ENCODE data around the gene LAPTM4A.

LAPTM4A gene

DNA sequence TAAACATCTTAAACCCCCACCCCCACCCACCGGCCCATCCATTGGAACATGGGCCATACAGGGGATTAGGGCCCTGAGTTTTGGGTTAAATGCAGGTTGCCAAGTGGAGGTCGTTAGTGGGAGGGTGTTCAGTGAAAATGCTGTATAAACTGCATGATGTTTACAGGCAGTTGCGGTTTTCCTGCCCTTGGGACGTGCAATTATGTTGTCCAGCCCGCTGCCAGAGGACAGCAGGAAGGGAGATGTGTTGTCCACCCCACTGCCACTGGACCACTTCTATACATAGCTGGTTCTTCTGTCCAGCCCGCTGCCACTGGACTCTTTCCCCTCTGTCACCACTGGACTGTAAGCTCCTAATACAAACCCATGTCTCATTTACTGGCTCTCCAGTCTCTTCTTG is 2.7 kb upstream of the LAPTM4A start:
- ChIA-PET POLR2A (ENCODE audit: low non-redundant PET) (no interaction called here), CTCF (interaction anchor here (0.9 kb wide), 1 partner anchor 791 kb away, joined by 3 read pairs; no protein-coding TSS in a partner anchor)
- H3K27ac ChIP-seq: 0 out of 2 replicates have a peak overlapping the region, but pooled peaks have one; percentile 74
- no peak for DNase-seq (ENCODE audit: low spot score)
- TF ChIP-seq, protein P1, sequence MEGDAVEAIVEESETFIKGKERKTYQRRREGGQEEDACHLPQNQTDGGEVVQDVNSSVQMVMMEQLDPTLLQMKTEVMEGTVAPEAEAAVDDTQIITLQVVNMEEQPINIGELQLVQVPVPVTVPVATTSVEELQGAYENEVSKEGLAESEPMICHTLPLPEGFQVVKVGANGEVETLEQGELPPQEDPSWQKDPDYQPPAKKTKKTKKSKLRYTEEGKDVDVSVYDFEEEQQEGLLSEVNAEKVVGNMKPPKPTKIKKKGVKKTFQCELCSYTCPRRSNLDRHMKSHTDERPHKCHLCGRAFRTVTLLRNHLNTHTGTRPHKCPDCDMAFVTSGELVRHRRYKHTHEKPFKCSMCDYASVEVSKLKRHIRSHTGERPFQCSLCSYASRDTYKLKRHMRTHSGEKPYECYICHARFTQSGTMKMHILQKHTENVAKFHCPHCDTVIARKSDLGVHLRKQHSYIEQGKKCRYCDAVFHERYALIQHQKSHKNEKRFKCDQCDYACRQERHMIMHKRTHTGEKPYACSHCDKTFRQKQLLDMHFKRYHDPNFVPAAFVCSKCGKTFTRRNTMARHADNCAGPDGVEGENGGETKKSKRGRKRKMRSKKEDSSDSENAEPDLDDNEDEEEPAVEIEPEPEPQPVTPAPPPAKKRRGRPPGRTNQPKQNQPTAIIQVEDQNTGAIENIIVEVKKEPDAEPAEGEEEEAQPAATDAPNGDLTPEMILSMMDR (conservative IDR thresholded peaks at IDR 0.05; ENCODE audit: low read depth): no peak

DNA sequence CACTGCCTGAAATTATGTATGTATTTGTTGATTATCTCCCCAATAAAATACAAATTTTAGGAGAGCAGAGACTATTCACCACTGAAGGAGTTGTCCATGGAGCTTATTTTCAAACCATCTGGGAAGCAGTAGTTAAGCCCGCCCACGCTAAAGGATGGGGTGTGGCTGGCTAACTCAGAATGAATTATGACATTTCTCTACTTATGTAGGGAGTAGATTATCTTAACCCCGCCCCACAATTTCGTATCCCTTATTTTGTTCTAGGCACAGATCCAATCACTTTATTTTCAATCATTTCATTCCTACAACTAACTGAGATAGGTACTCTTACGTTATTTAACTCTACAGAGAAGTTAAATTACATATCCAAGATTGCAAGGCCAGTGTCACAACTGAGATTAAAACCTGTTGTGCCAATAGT is 1.4 kb upstream of the LAPTM4A start:
- TF ChIP-seq, protein P1 (conservative IDR thresholded peaks at IDR 0.05; ENCODE audit: low read depth): no peak
- H3K27ac ChIP-seq: peak overlapping the region; percentile 74; the same call in 1 of the 2 replicates
- POLR2A ChIA-PET (ENCODE audit: low non-redundant PET): interaction anchor here (1.0 to 1.9 kb wide), 2 partner anchors 10 to 18 kb away, joined by 3 to 7 read pairs; no protein-coding TSS in a partner anchor
- DNase-seq (ENCODE audit: low spot score): peak; percentile 83
- CTCF ChIA-PET: no interaction called here

DNA sequence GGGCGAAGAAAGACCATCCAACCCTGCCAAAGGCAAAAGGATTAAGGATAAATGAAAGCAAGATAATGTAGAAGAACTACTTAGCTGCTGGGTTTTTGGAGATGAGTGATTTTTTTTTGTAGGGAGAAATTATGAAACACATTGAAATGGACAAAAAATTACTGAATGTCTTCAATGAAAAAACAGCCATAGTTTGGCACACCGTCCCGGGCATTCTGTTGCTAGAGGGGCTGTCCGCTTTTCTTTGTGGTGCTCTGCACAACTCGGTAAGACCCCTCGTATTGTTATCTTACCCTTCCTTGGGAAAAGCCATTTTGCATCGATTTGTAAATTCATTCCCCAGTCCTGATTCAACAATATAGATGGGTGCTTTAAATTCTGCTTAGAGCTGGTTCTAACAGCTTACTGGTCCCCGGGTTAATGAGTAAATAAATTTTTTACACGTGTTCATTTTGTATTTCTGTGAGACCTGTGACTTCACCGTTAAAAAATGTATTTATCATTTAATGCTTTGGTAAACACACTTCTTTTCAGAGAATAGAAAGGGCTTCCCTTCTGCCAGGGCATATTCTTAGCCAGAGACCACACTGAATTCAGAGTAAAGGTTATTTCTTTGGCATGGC is 912 bp upstream of the LAPTM4A start:
- peak; percentile 38 for DNase-seq (ENCODE audit: low spot score)
- POLR2A ChIA-PET (ENCODE audit: low non-redundant PET): interaction anchor here (0.5 to 1.9 kb wide), 3 partner anchors 10 to 19 kb away, joined by 3 to 7 read pairs (median 4); no protein-coding TSS in a partner anchor

DNA sequence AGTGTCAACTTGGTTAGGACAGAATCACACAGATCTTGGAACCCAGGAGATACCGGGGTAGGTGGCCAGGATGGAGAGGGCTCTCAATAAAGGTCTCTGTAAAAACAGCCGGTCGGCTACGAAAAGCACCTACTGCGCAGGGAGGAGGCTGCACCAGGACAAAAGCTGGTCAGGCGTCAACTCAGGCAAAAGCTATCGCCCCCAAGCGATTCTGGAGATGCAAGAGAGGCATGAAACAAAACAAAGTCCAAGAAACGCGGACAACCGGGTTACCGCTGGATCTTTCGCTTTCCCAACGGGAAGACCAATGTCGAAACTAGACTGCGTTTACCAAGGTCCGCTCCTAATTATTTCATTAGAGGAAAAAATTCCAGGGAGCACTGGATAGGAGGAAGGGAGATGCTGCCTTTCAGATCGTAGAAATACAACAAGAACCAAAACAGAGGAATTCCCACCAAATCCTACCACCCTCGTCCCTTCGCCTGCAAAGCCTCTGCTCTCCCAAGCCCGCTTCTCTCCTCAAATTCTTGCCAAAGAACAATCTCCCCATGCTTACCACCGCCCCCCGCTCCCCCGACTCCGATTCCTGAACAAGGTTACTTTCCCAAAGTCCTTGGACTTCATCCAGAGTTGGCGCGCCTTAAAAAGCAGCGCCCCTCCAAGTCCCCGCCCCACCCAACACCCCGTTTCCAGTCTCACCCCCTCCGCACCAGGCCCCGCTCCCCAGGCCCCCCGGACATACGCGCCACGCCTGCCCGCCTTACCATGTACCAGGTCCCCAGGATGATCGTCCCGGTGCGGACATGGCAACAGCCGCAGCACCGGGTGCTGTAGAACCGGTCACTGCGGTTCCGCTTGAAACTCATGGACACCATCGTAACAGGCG is 539 bp downstream of the LAPTM4A start:
- ChIA-PET POLR2A (ENCODE audit: low non-redundant PET) (interaction anchor here (0.7 to 1.9 kb wide), 4 partner anchors 17 to 154 kb away, joined by 3 to 7 read pairs (median 4); no protein-coding TSS in a partner anchor), CTCF (no interaction called here)
- peak overlapping the region; percentile 97 for H3K27ac ChIP-seq
- DNase-seq (ENCODE audit: low spot score): peak; percentile 51
- TF ChIP-seq, protein P1 (conservative IDR thresholded peaks at IDR 0.05; ENCODE audit: low read depth): no peak; the same call in 1 of the 2 replicates

More for the DNA sequence above, 912 bp upstream of the LAPTM4A start:
- TF ChIP-seq, protein P1 (conservative IDR thresholded peaks at IDR 0.05; ENCODE audit: low read depth): no peak
- peak overlapping the region; percentile 97 for H3K27ac ChIP-seq
- CTCF ChIA-PET: interaction anchor here (0.6 to 0.8 kb wide), 2 partner anchors 10 to 14 kb away, joined by 3 to 4 read pairs; no protein-coding TSS in a partner anchor

DNA sequence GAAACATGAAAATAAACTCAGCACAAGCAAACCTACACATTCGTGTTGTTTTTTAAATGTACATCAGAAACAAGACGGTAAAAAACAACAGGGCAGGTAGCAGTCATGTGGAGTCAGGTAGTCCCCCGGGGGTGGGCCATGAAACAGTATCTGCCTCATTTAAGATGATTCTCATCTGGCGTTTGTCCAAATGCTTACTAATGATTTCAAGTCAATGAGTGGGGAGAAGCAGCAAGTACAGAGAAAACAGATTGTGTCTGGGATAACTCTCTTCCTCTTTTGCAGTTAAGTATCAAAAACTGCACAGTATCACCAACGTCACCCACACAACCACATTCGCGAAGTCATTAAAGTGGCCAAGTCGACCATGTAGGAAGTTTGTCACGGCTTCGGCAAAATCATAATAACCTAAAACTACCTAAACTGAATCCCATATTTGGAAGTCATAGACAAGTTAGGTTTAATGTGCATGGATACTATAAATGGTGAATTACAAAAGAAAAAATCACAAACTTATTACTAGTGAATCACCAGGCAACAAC is 1.3 kb downstream of the LAPTM4A start:
- POLR2A ChIA-PET (ENCODE audit: low non-redundant PET): no interaction called here
- CTCF ChIA-PET: no interaction called here
- TF ChIP-seq, protein P1 (conservative IDR thresholded peaks at IDR 0.05; ENCODE audit: low read depth): no peak
- peak; percentile 67 for DNase-seq (ENCODE audit: low spot score)
- peak overlapping the region; percentile 97 for H3K27ac ChIP-seq

DNA sequence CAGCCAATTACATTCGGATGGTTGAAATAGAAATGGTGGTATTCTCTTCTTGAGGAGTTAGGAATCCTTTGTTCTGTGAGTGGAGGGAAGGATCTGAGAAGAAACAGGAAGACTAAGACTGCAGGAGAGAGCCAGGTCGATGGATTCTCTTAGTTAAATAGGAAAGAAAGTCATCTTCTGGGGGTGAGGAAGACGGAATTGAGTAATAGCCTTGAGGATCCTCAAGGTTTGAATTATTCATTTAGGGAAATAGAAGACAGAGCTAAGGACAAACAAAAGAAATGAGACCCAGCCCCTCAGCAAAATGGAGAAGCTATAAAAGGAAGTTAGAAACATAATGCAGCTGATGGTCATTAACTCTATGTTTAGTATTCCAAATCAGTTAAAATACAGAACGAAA is 1.8 kb downstream of the LAPTM4A start:
- ChIA-PET CTCF (interaction anchor here (0.7 kb wide), 1 partner anchor 48 kb away, joined by 3 read pairs; no protein-coding TSS in a partner anchor), POLR2A (ENCODE audit: low non-redundant PET) (no interaction called here)
- no peak overlapping the region for H3K27ac ChIP-seq
- DNase-seq (ENCODE audit: low spot score): no peak
- TF ChIP-seq, protein P1 (conservative IDR thresholded peaks at IDR 0.05; ENCODE audit: low read depth): no peak

All from RWPE1 (cell line).